ENCODE measurements around the gene FGF12. TPM values are rescaled to one million over a fixed set of nuclear protein-coding genes. Genes with fewer than 3 reads are reported as not detected.

The FGF12 gene
- total RNA-seq, 1 donor from 2014 or later, result 9.8 TPM

- Mint-ChIP-seq H3K27me3 (peaks cover 4% of the 10 kb centered on the region), H3K9me3 (peaks cover 6% of the 10 kb centered on the region), H3K36me3 (no peaks in the 10 kb centered on the region), H3K27ac (no peak overlapping the region), H3K4me1 (ENCODE audit: unreplicated experiment) (no peaks in the 10 kb centered on the region), H3K4me3 (no peak overlapping the region)
- no peak for DNase-seq (ENCODE audit: extremely low spot score, unreplicated experiment)
- TF ChIP-seq CTCF (conservative IDR thresholded peaks at IDR 0.05), result no peak
These were observed 173.6 kb downstream of the FGF12 start for GRCh38 chr3:192553707-192554106.

GRCh38 chr3:192550356-192550755 lies 177.0 kb downstream of the FGF12 start:
- peaks cover 6% of the 10 kb centered on the region for H3K9me3 Mint-ChIP-seq
- DNase-seq (ENCODE audit: extremely low spot score, unreplicated experiment), result no peak
- peaks cover 4% of the 10 kb centered on the region for H3K27me3 Mint-ChIP-seq
- no peak overlapping the region for H3K4me3 Mint-ChIP-seq
- H3K27ac Mint-ChIP-seq, result no peak overlapping the region
- H3K4me1 Mint-ChIP-seq (ENCODE audit: unreplicated experiment), result no peaks in the 10 kb centered on the region
- TF ChIP-seq CTCF (conservative IDR thresholded peaks at IDR 0.05), result no peak
- no peaks in the 10 kb centered on the region for H3K36me3 Mint-ChIP-seq

- Mint-ChIP-seq H3K4me1 (ENCODE audit: unreplicated experiment) (no peaks in the 10 kb centered on the region), H3K27me3 (peaks cover 4% of the 10 kb centered on the region), H3K9me3 (no peaks in the 10 kb centered on the region), H3K36me3 (no peaks in the 10 kb centered on the region), H3K4me3 (no peak overlapping the region), H3K27ac (no peak overlapping the region)
- DNase-seq (ENCODE audit: extremely low spot score, unreplicated experiment), result no peak
- TF ChIP-seq CTCF (conservative IDR thresholded peaks at IDR 0.05), result no peak
These were observed 182.0 kb downstream of the FGF12 start for GRCh38 chr3:192545333-192545732.

- Mint-ChIP-seq H3K36me3 (no peaks in the 10 kb centered on the region), H3K4me3 (no peak overlapping the region), H3K27me3 (peaks cover 4% of the 10 kb centered on the region), H3K9me3 (no peaks in the 10 kb centered on the region), H3K27ac (no peak overlapping the region), H3K4me1 (ENCODE audit: unreplicated experiment) (no peaks in the 10 kb centered on the region)
- no peak for DNase-seq (ENCODE audit: extremely low spot score, unreplicated experiment)
- no peak for TF ChIP-seq CTCF (conservative IDR thresholded peaks at IDR 0.05)
These were observed 184.2 kb downstream of the FGF12 start for GRCh38 chr3:192543163-192543562.

- peaks cover 4% of the 10 kb centered on the region for H3K4me1 Mint-ChIP-seq (ENCODE audit: unreplicated experiment)
These were observed 210.5 kb downstream of the FGF12 start for GRCh38 chr3:192516820-192517219.

More at GRCh38 chr3:192516820-192517219, 210.5 kb downstream of the FGF12 start:
- no peak for TF ChIP-seq CTCF (conservative IDR thresholded peaks at IDR 0.05)
- H3K36me3 Mint-ChIP-seq, result no peaks in the 10 kb centered on the region
- peaks cover 71% of the 10 kb centered on the region for H3K27me3 Mint-ChIP-seq
- no peak for DNase-seq (ENCODE audit: extremely low spot score, unreplicated experiment)
- no peak overlapping the region for H3K4me3 Mint-ChIP-seq
- H3K27ac Mint-ChIP-seq, result no peak overlapping the region
- no peaks in the 10 kb centered on the region for H3K9me3 Mint-ChIP-seq

Data from type B pancreatic cell (in vitro differentiated cells).